Lung (tissue), 12 donors: ENCODE measurements around the gene TIMP3. TPM values are rescaled to one million over a fixed set of nuclear protein-coding genes. Genes with fewer than 3 reads are reported as not detected.

Experiments
- ATAC-seq: fragments of 200-7000 bp; cut with Tn5 transposase; one replicate; pipeline ENCODE4 v1.9.1; 2020; ENCODE audit warnings: moderate number of reproducible peaks; ENCODE audit not compliant: insufficient read depth, low FRiP score
- DNase-seq, 3 donors: peaks; one replicate each; pipeline ENCODE4 v3.0.0-alpha.2; 2013 to 2017
- H3K27ac ChIP-seq, 2 donors: one replicate each; pipeline ENCODE4 v1.5.1; 2013; ENCODE audit warnings: mild to moderate bottlenecking in 2 of 2, moderate library complexity in 2 of 2, control low read depth in 1 of 2, inconsistent platforms in 1 of 2, low read depth in 1 of 2, low read length in 1 of 2
- H3K27me3 ChIP-seq, 3 donors: one replicate each; pipeline ENCODE4 v1.5.1; 2013; ENCODE audit warnings: low read length in 2 of 3; ENCODE audit not compliant: control insufficient read depth in 3 of 3, insufficient read depth in 3 of 3
- H3K36me3 ChIP-seq, 4 donors: one replicate each; pipeline ENCODE4 v1.5.1; 2013; ENCODE audit warnings: low read length in 4 of 4, mild to moderate bottlenecking in 1 of 4, moderate library complexity in 1 of 4; ENCODE audit not compliant: control insufficient read depth in 4 of 4, insufficient read depth in 4 of 4
- H3K4me1 ChIP-seq, 5 donors: one replicate each; pipeline ENCODE4 v1.5.1; 2013; ENCODE audit warnings: low read length in 5 of 5, mild to moderate bottlenecking in 2 of 5, moderate library complexity in 1 of 5; ENCODE audit not compliant: control insufficient read depth in 5 of 5, insufficient read depth in 5 of 5
- H3K4me3 ChIP-seq: one replicate; pipeline ENCODE4 v1.5.1; 2013; ENCODE audit warnings: mild to moderate bottlenecking, control low read depth, moderate library complexity
- H3K9ac ChIP-seq, 2 donors: one replicate each; pipeline ENCODE4 v1.5.1; 2013; ENCODE audit warnings: low read length in 2 of 2, control low read depth in 1 of 2; ENCODE audit not compliant: insufficient read depth in 1 of 2
- H3K9me3 ChIP-seq, 4 donors: one replicate each; pipeline ENCODE4 v1.5.1; 2013; ENCODE audit warnings: low read length in 3 of 4, mild to moderate bottlenecking in 1 of 4, moderate library complexity in 1 of 4; ENCODE audit not compliant: control insufficient read depth in 4 of 4, insufficient read depth in 3 of 4
- CTCF ChIP-seq: IDR thresholded peaks from 2 replicates; pipeline ENCODE4 v1.5.1; 2012; ENCODE audit warnings: mild to moderate bottlenecking; ENCODE audit errors: control extremely low read depth, extremely low read depth
- WGBS, 2 donors: extraction: QIAGEN DNeasy Blood & Tissue Kit; methylation state at CpG; one replicate each; pipeline ENCODE4 v1.1.7; 2013; 5-methylcytosine and 5-hydroxymethylcytosine counted together
- polyA plus RNA-seq, 2 donors: library from polyadenylated mRNA; stranded (reverse); fragments of 200-250 nt; gene quantifications; one replicate each; pipeline ENCODE4 v1.2.1, GENCODE V29; 2013
- total RNA-seq, 2 donors: library from RNA; depleted of rRNA in 1 of 2; stranded (reverse); fragments of >200 nt in 1 of 2; gene quantifications; one replicate each; pipeline ENCODE4 v1.2.1, GENCODE V29; 2014 to 2021
- donor health status: control.
- donor health status: control.
- donor health status: Bipolar disorder and iron deficiency.
- donor health status: healthy.
- donor health status: DM: yes; HTN: yes; CAD: no.

Gene TIMP3
- total and polyA plus RNA-seq, 4 donors: 129 to 547 (median 239) TPM

- 36 to 53% methylated on average over 10 of the region's 10 CpGs for WGBS, 2 donors
- Histone ChIP-seq H3K27me3 (peaks cover 0 to 8% (median 0%) of the 10 kb centered on the region in 3 donors), H3K9ac (no peak overlapping the region), H3K36me3 (no peaks in the 10 kb centered on the region), H3K27ac (no peak overlapping the region), H3K9me3 (peaks cover 0 to 2% (median 0%) of the 10 kb centered on the region in 4 donors), H3K4me1 (peaks cover 0 to 3% (median 0%) of the 10 kb centered on the region in 5 donors), H3K4me3 (no peak overlapping the region)
- DNase-seq (no peak), ATAC-seq (no peak)
- TF ChIP-seq CTCF: no peak
Measured at GRCh38 chr22:32874976-32875375, 73.5 kb downstream of the TIMP3 start.

- no peak for ATAC-seq
- WGBS, 2 donors: 97 to 98% methylated on average over 2 of the region's 2 CpGs
Measured at GRCh38 chr22:32876516-32876915, 75.0 kb downstream of the TIMP3 start.

GRCh38 chr22:32877196-32877595, 75.7 kb downstream of the TIMP3 start:
- Histone ChIP-seq H3K4me3 (no peak overlapping the region), H3K4me1 (peaks cover 0 to 21% (median 5%) of the 10 kb centered on the region in 5 donors), H3K9me3 (no peaks in the 10 kb centered on the region), H3K36me3 (no peaks in the 10 kb centered on the region), H3K27me3 (peaks cover 0 to 8% (median 0%) of the 10 kb centered on the region in 3 donors), H3K9ac (no peak overlapping the region), H3K27ac (no peak overlapping the region)
- no peak for DNase-seq
- WGBS, 2 donors: 94 to 95% methylated on average over 3 of the region's 3 CpGs
- ATAC-seq: no peak
- TF ChIP-seq CTCF: no peak

More at GRCh38 chr22:32876516-32876915, 75.0 kb downstream of the TIMP3 start:
- TF ChIP-seq CTCF: no peak
- DNase-seq: no peak
- Histone ChIP-seq H3K4me3 (no peak overlapping the region), H3K9me3 (peaks cover 0 to 2% (median 0%) of the 10 kb centered on the region in 4 donors), H3K27me3 (peaks cover 0 to 8% (median 0%) of the 10 kb centered on the region in 3 donors), H3K9ac (no peak overlapping the region), H3K36me3 (no peaks in the 10 kb centered on the region), H3K4me1 (peaks cover 0 to 15% (median 5%) of the 10 kb centered on the region in 5 donors), H3K27ac (no peak overlapping the region)

GRCh38 chr22:32879550-32879949, 78.0 kb downstream of the TIMP3 start:
- ATAC-seq (no peak), DNase-seq (no peak)
- H3K4me3 ChIP-seq: no peak overlapping the region
- H3K27ac ChIP-seq: no peak overlapping the region
- H3K4me1 ChIP-seq: peaks cover 0 to 32% (median 5%) of the 10 kb centered on the region in 5 donors
- peaks cover 0 to 10% (median 0%) of the 10 kb centered on the region in 3 donors for H3K27me3 ChIP-seq
- no peak overlapping the region for H3K9ac ChIP-seq
- 32 to 92% methylated on average over 1 of the region's 1 CpG for WGBS, 2 donors
- H3K36me3 ChIP-seq: no peaks in the 10 kb centered on the region
- no peak for TF ChIP-seq CTCF
- H3K9me3 ChIP-seq: no peaks in the 10 kb centered on the region
